Liver (tissue), 3 donors: ENCODE measurements around the gene TCF12.

Source experiments
- GABPA ChIP-seq, 2 donors: IDR thresholded peaks in 1 of 2; conservative IDR thresholded peaks in 1 of 2; 2 replicates each; pipeline ENCODE4 v1.6.1; 2016; ENCODE audit warnings: antibody characterized with exemption in 2 of 2, mild to moderate bottlenecking in 1 of 2, moderate library complexity in 1 of 2
- JUND ChIP-seq, 2 donors: IDR thresholded peaks; 2 replicates each; pipeline ENCODE4 v1.6.1; 2016; ENCODE audit warnings: antibody characterized with exemption in 2 of 2
- TF ChIP-seq, protein P1 (sequence below): fragments of 150-350 bp; IDR thresholded peaks from 2 replicates; pipeline ENCODE4 v1.5.1; 2017; ENCODE audit warnings: improper control_type of control experiment, low read depth, low read length; ENCODE audit not compliant: missing input control
- donor health status: healthy.
- donor health status: healthy.

DNA sequence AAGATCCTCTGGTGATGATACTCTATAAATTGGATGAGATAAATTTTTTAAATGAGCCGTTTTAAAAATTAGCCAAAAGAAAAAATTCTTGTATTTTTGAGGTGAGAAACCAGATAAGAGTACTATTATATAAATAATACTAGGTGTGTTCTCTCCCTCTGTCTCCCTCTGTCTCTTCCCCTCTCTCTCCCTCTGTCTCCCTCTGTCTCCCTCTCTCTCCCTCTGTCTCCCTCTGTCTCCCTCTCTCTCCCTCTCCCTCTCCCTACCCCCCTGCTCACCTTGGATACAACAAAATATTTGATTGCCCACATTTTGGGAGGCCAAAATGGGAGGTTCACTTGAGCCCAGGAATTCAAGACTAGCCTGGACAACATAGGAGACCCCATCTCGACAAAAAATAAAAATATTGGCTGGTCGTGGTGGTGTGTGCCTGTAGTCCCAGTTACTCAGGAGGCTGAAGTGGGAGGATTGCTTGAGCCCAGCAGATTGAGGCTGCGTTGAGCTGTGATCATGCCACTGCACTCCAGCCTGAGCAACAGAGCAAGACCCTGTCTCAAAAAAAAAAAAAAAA, 168.5 kb downstream of the TCF12 start:
- TF ChIP-seq JUND (IDR thresholded peaks at IDR 0.05) (no peak), GABPA (IDR thresholded peaks at IDR 0.05 in 1 of 2, conservative IDR thresholded peaks at IDR 0.05 in 1 of 2) (no peak)
- TF ChIP-seq, protein P1, sequence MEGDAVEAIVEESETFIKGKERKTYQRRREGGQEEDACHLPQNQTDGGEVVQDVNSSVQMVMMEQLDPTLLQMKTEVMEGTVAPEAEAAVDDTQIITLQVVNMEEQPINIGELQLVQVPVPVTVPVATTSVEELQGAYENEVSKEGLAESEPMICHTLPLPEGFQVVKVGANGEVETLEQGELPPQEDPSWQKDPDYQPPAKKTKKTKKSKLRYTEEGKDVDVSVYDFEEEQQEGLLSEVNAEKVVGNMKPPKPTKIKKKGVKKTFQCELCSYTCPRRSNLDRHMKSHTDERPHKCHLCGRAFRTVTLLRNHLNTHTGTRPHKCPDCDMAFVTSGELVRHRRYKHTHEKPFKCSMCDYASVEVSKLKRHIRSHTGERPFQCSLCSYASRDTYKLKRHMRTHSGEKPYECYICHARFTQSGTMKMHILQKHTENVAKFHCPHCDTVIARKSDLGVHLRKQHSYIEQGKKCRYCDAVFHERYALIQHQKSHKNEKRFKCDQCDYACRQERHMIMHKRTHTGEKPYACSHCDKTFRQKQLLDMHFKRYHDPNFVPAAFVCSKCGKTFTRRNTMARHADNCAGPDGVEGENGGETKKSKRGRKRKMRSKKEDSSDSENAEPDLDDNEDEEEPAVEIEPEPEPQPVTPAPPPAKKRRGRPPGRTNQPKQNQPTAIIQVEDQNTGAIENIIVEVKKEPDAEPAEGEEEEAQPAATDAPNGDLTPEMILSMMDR, result no peak
